ENCODE data around the gene PANK3. TPM values are rescaled to one million over a fixed set of nuclear protein-coding genes. Genes with fewer than 3 reads are reported as not detected.
A peak's percentile ranks its signal among the peaks of the same experiment; 100 is the strongest.

PANK3 gene
- polyA plus RNA-seq (ENCODE audit: insufficient read length in 4 of 4) = 10 to 100 TPM; 50.9 to 68.9 (median 64.0) TPM

DNA sequence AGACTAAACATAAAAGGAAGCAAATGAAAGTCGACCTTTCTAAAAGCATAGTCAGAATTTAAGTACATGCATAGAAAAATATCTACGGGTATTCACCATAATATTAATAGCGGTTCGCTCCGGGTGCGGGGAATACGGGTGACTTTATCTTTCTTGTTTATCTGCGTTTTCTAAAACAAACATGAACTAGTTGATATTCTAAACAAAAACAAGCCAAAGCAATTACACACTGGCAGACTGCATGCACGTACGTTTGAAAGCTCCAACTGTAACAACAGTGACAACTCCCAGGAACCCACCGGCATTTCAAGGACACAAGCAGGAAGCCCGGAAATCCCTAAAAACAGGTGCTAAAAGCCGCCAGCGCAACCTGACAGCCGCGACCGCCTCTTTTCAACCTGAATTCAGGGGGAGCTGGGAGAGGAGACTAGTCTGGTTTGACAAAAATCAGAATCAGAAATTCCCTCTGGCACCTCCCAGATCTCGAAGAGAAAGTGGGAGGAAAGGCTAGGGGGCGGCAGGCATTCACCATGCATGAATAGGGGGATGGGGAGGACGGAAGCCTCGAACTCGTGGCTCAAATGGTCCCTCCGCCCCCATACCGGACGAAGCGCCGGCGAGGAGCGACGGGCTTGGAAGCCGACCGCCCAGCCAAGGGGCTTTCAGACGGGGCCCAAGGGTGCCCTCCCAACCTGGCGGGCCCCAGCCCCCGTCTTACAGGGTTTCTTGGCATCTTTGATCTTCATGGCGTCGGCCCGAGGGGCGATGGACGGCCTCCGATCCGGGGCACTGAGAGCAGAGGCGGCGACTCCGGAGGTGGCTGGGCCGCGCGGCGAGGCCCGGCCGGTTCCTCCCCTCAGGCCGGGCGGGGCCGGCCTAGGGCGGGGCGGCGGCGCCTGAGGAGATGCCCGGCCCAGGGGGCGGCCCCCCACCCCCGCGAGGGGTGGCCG lies at the start of gene PANK3:
TSS of gene PANK3 (minus strand) at position 831 of the 950 bp plus-strand sequence. CDS start at position 746, 85 bp downstream.
- peak in 3 of 4 donors; percentile 43 to 60 (median 58) for DNase-seq (ENCODE audit: low read depth in 4 of 4, low spot score in 3 of 4)

GRCh38 chr5:168624850-168625364 lies 45.7 kb upstream of the PANK3 start:
- no peak for DNase-seq (ENCODE audit: low read depth in 4 of 4, low spot score in 3 of 4)

DNA sequence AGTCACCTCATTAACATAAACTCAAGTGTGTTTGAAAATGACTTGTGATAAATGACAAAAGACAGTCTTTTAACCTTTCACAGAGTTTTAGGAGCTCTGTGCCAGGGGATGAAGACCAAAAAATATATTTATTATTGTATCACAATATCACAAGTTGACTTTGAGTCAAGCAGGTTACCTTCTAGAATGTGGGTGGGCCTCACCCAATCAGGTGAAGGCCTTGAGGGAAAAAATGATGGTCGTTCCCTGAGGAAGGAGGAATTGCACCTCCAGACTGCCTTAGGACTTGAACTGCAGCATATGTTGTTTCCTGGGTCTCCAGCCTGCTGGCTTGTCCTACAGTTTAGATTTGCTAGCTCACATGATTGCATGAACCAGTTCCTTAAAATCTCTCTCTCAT lies 41.6 kb upstream of the PANK3 start:
- DNase-seq (ENCODE audit: low read depth in 4 of 4, low spot score in 3 of 4) = no peak

DNA sequence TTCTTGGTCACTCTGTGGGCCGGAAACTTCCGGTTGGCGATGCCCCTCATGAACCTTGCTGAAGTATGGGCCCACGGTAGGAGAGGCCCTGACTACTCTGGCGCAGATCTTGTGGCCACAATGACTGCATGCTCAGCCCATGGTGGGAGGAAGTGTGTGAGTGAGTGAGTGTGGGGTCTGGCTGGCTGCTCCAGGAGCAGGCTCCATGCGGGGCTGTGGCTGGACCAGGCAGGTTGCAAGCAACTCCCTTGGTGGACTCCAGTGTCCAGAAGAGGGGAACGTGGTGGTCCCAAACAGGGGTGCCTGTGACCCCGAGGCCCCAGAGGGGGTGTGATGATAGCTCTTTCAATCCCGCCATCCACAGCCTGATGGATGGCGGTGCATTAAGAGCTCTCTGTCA lies 35.5 kb upstream of the PANK3 start:
- no peak for DNase-seq (ENCODE audit: low read depth in 4 of 4, low spot score in 3 of 4)

DNA sequence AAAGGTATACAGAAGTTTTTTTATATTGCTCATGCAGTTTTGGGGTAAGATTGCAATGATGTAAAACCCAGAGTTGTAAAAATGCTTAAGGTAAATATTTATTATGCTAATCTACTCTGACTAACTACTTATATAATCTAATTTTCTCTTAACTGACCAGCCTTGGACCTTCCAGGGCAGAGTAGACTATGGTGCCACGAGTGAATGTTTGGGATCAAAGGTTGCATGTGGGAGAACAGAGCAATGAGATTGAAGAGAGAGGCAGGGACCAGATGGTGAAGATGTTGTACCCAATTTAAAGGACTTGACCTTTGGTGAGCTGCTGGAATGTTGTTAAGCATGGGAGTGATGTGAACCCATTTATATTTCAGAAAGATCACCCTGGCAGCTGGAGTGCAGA lies 34.8 kb upstream of the PANK3 start:
- DNase-seq (ENCODE audit: low read depth in 4 of 4, low spot score in 3 of 4) = no peak

- no peak for DNase-seq (ENCODE audit: low read depth in 4 of 4, low spot score in 3 of 4)
Observed at GRCh38 chr5:168613396-168613795, 34.2 kb upstream of the PANK3 start.

GRCh38 chr5:168612996-168613395 lies 33.8 kb upstream of the PANK3 start:
- DNase-seq (ENCODE audit: low read depth in 4 of 4, low spot score in 3 of 4) = no peak

DNA sequence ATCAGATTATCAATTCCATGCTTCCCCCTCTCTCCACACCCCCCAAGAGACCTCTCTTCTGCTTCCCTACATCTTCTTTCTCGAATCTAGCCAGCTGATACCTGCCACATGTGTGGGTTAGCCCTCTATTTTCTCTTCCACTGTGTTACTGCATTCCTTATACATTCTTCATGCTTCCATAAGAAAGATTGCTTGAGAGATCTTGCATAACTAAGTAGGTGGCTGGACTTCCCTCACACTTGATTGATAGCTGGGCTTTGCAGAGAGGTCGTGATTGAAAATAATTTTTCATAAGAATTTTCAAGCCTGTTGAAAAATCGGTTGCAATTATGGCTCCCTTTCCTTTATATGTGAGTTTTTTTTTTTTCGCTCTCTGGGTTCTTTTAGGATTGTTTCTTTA lies 33.0 kb upstream of the PANK3 start:
- DNase-seq (ENCODE audit: low read depth in 4 of 4, low spot score in 3 of 4) = no peak

DNA sequence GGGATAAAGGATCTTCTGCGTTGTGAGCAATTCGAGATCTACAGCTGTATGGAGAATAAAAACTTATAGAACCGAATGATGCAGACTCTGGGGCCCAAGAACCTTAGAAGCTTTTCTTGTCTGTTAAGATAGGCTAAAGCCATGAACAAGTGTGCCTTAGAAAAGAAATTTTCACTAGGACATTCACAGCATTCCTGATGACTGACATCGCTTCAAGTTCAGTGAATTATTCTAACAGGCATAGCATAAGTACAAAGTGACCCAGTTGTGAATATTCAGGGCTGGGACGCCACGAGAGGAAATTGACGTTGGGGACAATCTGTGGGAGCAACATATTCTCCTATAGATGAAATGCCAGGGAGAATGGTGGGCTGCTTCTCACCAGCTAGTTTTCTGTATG lies 32.0 kb upstream of the PANK3 start:
- DNase-seq (ENCODE audit: low read depth in 4 of 4, low spot score in 3 of 4) = no peak

DNA sequence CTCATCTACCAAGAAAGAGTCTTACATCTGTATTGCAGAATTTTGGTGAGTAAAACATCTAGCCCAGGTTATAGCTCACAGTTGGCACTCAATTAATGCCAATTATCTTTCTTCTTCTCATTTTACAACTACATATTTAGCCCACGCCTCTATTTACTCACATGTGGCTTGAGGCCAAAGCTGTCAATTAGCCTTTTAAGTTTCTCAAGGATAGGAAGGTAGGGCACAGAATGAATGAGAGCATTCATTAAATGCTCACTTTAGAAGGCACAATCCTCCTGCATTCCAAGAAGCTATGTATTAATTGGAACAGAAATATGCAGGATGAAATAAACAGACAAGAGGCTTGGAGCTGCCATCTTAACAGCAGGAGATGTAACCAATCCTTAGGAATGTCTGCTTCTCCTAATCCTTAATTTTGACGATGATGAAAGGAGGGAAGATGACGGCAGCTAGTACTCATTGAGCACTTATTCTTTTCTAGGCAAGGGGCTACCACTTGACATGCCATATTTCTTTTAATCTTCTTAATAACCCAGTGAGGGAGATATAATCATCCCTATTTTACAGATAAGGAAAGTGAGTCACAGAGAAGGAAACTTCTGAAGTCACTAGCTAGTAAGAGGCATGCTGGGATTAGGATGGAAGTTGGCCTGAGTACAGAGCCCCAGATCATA lies 30.8 kb upstream of the PANK3 start:
- no peak for DNase-seq (ENCODE audit: low read depth in 4 of 4, low spot score in 3 of 4)

GRCh38 chr5:168608821-168609220 lies 29.7 kb upstream of the PANK3 start:
- DNase-seq (ENCODE audit: low read depth in 4 of 4, low spot score in 3 of 4) = no peak

GRCh38 chr5:168608386-168608785 lies 29.2 kb upstream of the PANK3 start:
- no peak for DNase-seq (ENCODE audit: low read depth in 4 of 4, low spot score in 3 of 4)

DNA sequence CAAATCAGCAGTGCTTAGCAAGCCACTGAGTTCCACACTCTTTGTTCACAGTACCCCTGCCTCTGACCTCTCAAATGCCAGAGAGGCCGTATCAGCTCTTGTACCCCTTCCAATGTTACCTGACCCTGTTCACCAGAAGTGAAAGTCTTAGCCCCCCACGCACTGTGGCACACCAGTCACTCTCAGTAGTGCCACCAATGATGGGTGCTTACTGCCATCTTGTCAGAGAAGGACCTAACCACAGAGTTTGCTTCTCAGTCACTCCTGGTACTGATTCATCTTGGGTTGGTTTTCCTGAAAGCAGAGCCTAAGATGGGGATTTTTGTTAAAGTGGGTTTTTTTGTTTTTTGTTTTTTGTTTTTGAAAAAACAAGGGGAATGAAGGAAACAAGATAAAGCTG lies 28.8 kb upstream of the PANK3 start:
- no peak for DNase-seq (ENCODE audit: low read depth in 4 of 4, low spot score in 3 of 4)

DNA sequence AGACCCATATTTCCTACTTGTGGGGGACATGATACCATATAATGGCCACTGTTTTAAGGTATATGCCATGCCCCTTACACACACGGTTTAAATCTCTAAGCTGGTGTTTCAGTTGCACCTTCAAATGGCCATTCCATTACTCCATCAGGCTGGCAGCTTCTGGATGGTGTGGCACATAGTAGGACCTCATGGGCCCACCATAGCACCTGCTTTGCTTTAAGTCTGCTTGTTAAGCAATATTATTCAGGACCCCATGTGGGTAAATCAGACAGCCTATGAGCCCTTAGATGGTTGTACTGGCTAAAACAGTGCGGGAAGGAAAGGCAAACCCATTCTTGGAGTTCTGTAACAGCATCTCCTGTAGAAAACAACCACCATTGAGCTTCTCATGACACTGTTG lies 27.4 kb upstream of the PANK3 start:
- DNase-seq (ENCODE audit: low read depth in 4 of 4, low spot score in 3 of 4) = no peak

GRCh38 chr5:168604436-168604835 lies 25.3 kb upstream of the PANK3 start:
- no peak for DNase-seq (ENCODE audit: low read depth in 4 of 4, low spot score in 3 of 4)

DNA sequence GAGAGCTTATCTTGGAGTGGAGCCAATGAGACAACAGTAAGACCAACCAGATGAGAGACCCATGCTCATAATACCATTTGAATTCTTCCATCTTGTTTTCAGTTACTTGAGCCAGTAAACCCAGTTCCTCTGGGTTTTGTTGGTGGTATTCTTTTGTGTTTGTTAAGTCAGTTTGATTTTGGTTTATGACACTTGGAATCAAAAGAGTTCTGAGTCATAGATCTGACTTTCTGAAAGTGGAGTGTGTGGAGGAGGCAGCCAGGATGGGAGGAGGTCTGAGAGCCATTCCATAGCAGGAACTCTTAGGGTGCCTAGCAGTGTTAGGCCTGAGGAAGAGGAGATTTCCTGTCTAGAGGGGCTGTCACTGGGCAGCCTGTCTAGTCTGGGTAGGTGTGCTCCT lies 24.6 kb upstream of the PANK3 start:
- DNase-seq (ENCODE audit: low read depth in 4 of 4, low spot score in 3 of 4) = no peak

GRCh38 chr5:168602517-168602916 lies 23.3 kb upstream of the PANK3 start:
- DNase-seq (ENCODE audit: low read depth in 4 of 4, low spot score in 3 of 4) = no peak

- no peak for DNase-seq (ENCODE audit: low read depth in 4 of 4, low spot score in 3 of 4)
Observed at GRCh38 chr5:168601972-168602371, 22.8 kb upstream of the PANK3 start.

- peak in 2 of 4 donors; percentile 30 to 35 for DNase-seq (ENCODE audit: low read depth in 4 of 4, low spot score in 3 of 4)
Observed at GRCh38 chr5:168600409-168600808, 21.2 kb upstream of the PANK3 start.

- no peak for DNase-seq (ENCODE audit: low read depth in 4 of 4, low spot score in 3 of 4)
Observed at GRCh38 chr5:168599826-168600225, 20.7 kb upstream of the PANK3 start.

DNA sequence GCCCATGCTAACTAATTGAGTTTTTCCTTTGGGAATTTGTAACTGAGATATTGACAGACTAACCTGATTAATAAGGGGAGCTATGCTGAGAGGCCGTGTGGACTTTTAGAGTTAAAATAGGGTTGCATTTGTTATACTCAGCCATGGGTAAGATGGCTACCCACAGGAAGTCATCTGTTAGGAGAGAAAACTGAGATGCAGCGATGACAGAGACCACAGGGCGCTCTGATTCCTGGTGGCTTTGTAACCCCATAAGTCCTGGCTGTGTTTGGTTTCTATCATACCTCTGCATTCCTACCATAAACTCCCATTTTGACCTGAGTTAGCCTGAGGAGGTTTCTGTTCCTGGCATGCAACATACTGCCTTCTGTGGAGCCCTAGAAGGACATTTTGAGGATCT lies 19.5 kb upstream of the PANK3 start:
- DNase-seq (ENCODE audit: low read depth in 4 of 4, low spot score in 3 of 4) = no peak

GRCh38 chr5:168596927-168597326 lies 17.8 kb upstream of the PANK3 start:
- no peak for DNase-seq (ENCODE audit: low read depth in 4 of 4, low spot score in 3 of 4)
